GM12801 (cell line): ENCODE data around the gene TMEM50A.

Experiments used
- CTCF ChIP-seq: IDR thresholded peaks from one replicate; pipeline ENCODE4 v1.5.1; 2011; ENCODE audit warnings: control low read depth; ENCODE audit not compliant: insufficient read length; ENCODE audit errors: extremely low read depth

The TMEM50A gene

GRCh38 chr1:25338188-25338981 lies at the start of gene TMEM50A:
TMEM50A (plus strand) TSS chr1:25338334; CDS start chr1:25340487, 2,153 bp downstream.
- TF ChIP-seq CTCF: no peak

GRCh38 chr1:25338986-25339385 lies 852 bp downstream of the TMEM50A start:
- no peak for TF ChIP-seq CTCF

GRCh38 chr1:25341746-25342145 lies 3.6 kb downstream of the TMEM50A start:
- no peak for TF ChIP-seq CTCF

- TF ChIP-seq CTCF: no peak
Observed at GRCh38 chr1:25342846-25343245, 4.7 kb downstream of the TMEM50A start.

- TF ChIP-seq CTCF: no peak
Observed at GRCh38 chr1:25343872-25344271, 5.7 kb downstream of the TMEM50A start.

GRCh38 chr1:25347556-25347955 lies 9.4 kb downstream of the TMEM50A start:
- TF ChIP-seq CTCF: no peak

GRCh38 chr1:25349606-25350005 lies 11.5 kb downstream of the TMEM50A start:
- TF ChIP-seq CTCF: no peak
